ENCODE measurements around the gene GPR146. TPM values are rescaled to one million over a fixed set of nuclear protein-coding genes. Genes with fewer than 3 reads are reported as not detected.

Gene GPR146
- total and polyA plus RNA-seq, 9 of the 15 experiments (the other 6 are each of a cell fraction or from before 2014, with no cell fraction given): 0.22 to 3.6 (median 0.64) TPM; not detected in 2

- no peaks in the 10 kb centered on the region for H4K20me1 ChIP-seq (replicated peaks; ENCODE audit: control insufficient read depth, insufficient read depth, low read length)
- H3K4me2 ChIP-seq (ENCODE audit: insufficient read depth, low read length): no peak overlapping the region
- no peaks in the 10 kb centered on the region; the same call in 2 of the 3 replicates for H3K36me3 ChIP-seq (ENCODE audit: control insufficient read depth, insufficient read depth, low read length)
- no peak overlapping the region for H3K4me3 ChIP-seq
- H3K9me3 ChIP-seq (replicated peaks; ENCODE audit: control insufficient read depth, insufficient read depth, low read depth, low read length): no peaks in the 10 kb centered on the region
- BruUV-seq (replicated peaks): no TSS peak
- ATAC-seq (no peak), FAIRE-seq (no peak), DNase-seq (ENCODE audit: extremely low read depth in 1 of 4, low spot score in 3 of 4) (no peak)
- no peak for TF ChIP-seq PHF8 (IDR thresholded peaks at IDR 0.05; ENCODE audit: borderline replicate concordance, low read length)
- no peak for TF ChIP-seq ZNF347 (CRISPR knock-in tag; IDR thresholded peaks at IDR 0.05; ENCODE audit: low read depth)
- no peak for TF ChIP-seq NR0B1 (IDR thresholded peaks at IDR 0.05; ENCODE audit: partially characterized antibody)
- TF ChIP-seq ATF2 (CRISPR knock-in tag; IDR thresholded peaks at IDR 0.05): no peak
- TF ChIP-seq TFE3 (CRISPR knock-in tag; IDR thresholded peaks at IDR 0.05): no peak
- TF ChIP-seq ZNF41 (CRISPR knock-in tag; conservative IDR thresholded peaks at IDR 0.05): no peak
- no peak for TF ChIP-seq MAFG (tag; conservative IDR thresholded peaks at IDR 0.05)
- no peak for TF ChIP-seq SMAD4 (CRISPR knock-in tag; conservative IDR thresholded peaks at IDR 0.05)
- no peak for TF ChIP-seq BRF2 (IDR thresholded peaks at IDR 0.05; ENCODE audit: borderline replicate concordance, insufficient read depth, insufficient read length)
- TF ChIP-seq EGR1 (conservative IDR thresholded peaks at IDR 0.05): no peak
- TF ChIP-seq SOX6 (IDR thresholded peaks at IDR 0.05): no peak
- TF ChIP-seq SMARCB1 (IDR thresholded peaks at IDR 0.05; ENCODE audit: insufficient read length, low read depth): no peak
- no peak overlapping the region for H3K27ac ChIP-seq (ENCODE audit: extremely low read depth, low read depth, low read length)
- CTCF ChIA-PET (ENCODE audit: low intra/inter-chr PET ratio): no interaction called here
- H3K4me1 ChIP-seq (replicated peaks in 1 of 2; ENCODE audit: control insufficient read depth in 2 of 2, insufficient read depth in 2 of 2, low read length in 2 of 2): peaks cover 0 to 60% of the 10 kb centered on the region in 2 experiments; a peak in 2 of 5 replicates
- intact Hi-C loops (cut with micrococcal nuclease) (no loop called here), in situ Hi-C loops (cut with MboI) (no loop called here)
- H3K9ac ChIP-seq (ENCODE audit: insufficient read depth in 1 of 2, low read depth in 2 of 2, low read length in 2 of 2): peak overlapping the region in 1 of 2 experiments; percentile 50; a peak in 1 of 4 replicates
- H3K9me1 ChIP-seq (ENCODE audit: control insufficient read depth, insufficient read depth, low read length): no peaks in the 10 kb centered on the region
- no peaks in the 10 kb centered on the region for H3K79me2 ChIP-seq (ENCODE audit: control insufficient read depth, insufficient read depth, low read length)
- POLR2A ChIA-PET: interaction anchor here (0.6 to 1.4 kb wide), 2 partner anchors 10 to 87 kb away, joined by 3 to 6 read pairs; no protein-coding TSS in a partner anchor
- no peak overlapping the region for H2AFZ ChIP-seq (ENCODE audit: low read depth, low read length)
- WGBS (ENCODE audit: insufficient coverage, low coverage, missing lambda C conversion rate): 92% methylated on average over 11 of the region's 16 CpGs
- H3K27me3 ChIP-seq (ENCODE audit: control insufficient read depth in 2 of 2, insufficient read depth in 2 of 2, low read length in 2 of 2): no peaks in the 10 kb centered on the region
Observed at GRCh38 chr7:1080921-1081255, 36.5 kb downstream of the GPR146 start.
